Gastrocnemius medialis (tissue), 4 donors: ENCODE data around the gene ABR. TPM values are rescaled to one million over a fixed set of nuclear protein-coding genes. Genes with fewer than 3 reads are reported as not detected.

Source experiments
- ATAC-seq, 2 donors: fragments of 150-250 bp; one replicate each; pipeline ENCODE4 v1.9.1; 2016
- DNase-seq, 2 donors: peaks; one replicate each; pipeline ENCODE4 v3.0.0-alpha.2; 2019
- H3K27ac ChIP-seq, 4 donors: fragments of 200-600 bp; sonication (generic); 1 replicate in 1 of 4; 2 replicates in 3 of 4; pipeline ENCODE4 v1.5.1; 2016 to 2018; ENCODE audit warnings: mild to moderate bottlenecking in 2 of 4, moderate library complexity in 1 of 4
- H3K27me3 ChIP-seq, 3 donors: fragments of 200-600 bp; sonication (generic) in 2 of 3; 1 replicate in 1 of 3; 2 replicates in 2 of 3; pipeline versions ENCODE4 v1.5.1 to v1.6.0; 2016 to 2019; ENCODE audit warnings: mild to moderate bottlenecking in 1 of 3, moderate library complexity in 1 of 3
- H3K36me3 ChIP-seq, 2 donors: fragments of 200-600 bp; sonication (generic) in 1 of 2; one replicate each; pipeline ENCODE4 v1.5.1; 2017 to 2018
- H3K4me1 ChIP-seq, 2 donors: fragments of 200-600 bp; sonication (generic) in 1 of 2; one replicate each; pipeline ENCODE4 v1.5.1; 2016 to 2017; ENCODE audit warnings: mild to moderate bottlenecking in 2 of 2
- H3K4me3 ChIP-seq, 4 donors: fragments of 200-600 bp; sonication (generic) in 3 of 4; 1 replicate in 1 of 4; 2 replicates in 3 of 4; pipeline ENCODE4 v1.5.1; 2016 to 2019; ENCODE audit warnings: mild to moderate bottlenecking in 2 of 4
- H3K9me3 ChIP-seq, 3 donors: fragments of 200-600 bp; sonication (generic) in 2 of 3; 1 replicate in 1 of 3; 2 replicates in 2 of 3; pipeline ENCODE4 v1.5.1; 2016 to 2019
- CTCF ChIP-seq, 5 experiments: fragments of 450-650 bp in 3 of 5; fragments of 200-600 bp in 2 of 5; sonication (generic) in 2 of 5; IDR thresholded peaks in 4 of 5; conservative IDR thresholded peaks in 1 of 5; 1 replicate in 4 of 5; 2 replicates in 1 of 5; pipeline ENCODE4 v1.5.1; 2016 to 2019; ENCODE audit warnings: antibody characterized with exemption in 5 of 5, mild to moderate bottlenecking in 3 of 5, moderate library complexity in 3 of 5
- POLR2A ChIP-seq, 2 donors: fragments of 450-650 bp; IDR thresholded peaks; one replicate each; pipeline ENCODE4 v1.6.1; 2017; ENCODE audit warnings: antibody characterized with exemption in 2 of 2, mild to moderate bottlenecking in 2 of 2, moderate library complexity in 2 of 2
- in situ Hi-C, 4 donors: fragments of 200-750 bp; cut with MboI; loops; one replicate each; pipeline versions ENCODE4 v1.15.0 to v1.8.0; 2017; ENCODE audit warnings: low sequenced_read_pairs in 4 of 4
- intact Hi-C: fragments of 100-400 bp; cut with DNase I; formaldehyde crosslinking; loops from one replicate; pipeline ENCODE4 v1.15.1; 2023; ENCODE audit warnings: low total_unique reads
- total RNA-seq, 4 donors: library from RNA; depleted of rRNA; stranded (reverse); fragments of >200 nt; gene quantifications; one replicate each; pipeline versions ENCODE4 v1.1.0 to v1.2.3, GENCODE V29; 2016

The ABR gene
- total RNA-seq, 4 donors from 2014 or later: 9.7 to 15.4 (median 12.8) TPM

GRCh38 chr17:979539-980405 is 200.0 kb downstream of the ABR start, which contains the start of gene NXN:
TSS of gene NXN (minus strand) at chr17:979776.
- Histone ChIP-seq H3K9me3 (no peaks in the 10 kb centered on the region), H3K36me3 (no peaks in the 10 kb centered on the region), H3K4me1 (peaks cover 43 to 45% of the 10 kb centered on the region in 2 donors), H3K27me3 (no peaks in the 10 kb centered on the region), H3K27ac (peak within 1 kb of the TSS; percentile 88 to 96 (median 91)), H3K4me3 (peak within 1 kb of the TSS; percentile 80 to 96 (median 88))
- in situ Hi-C loops: loop anchor here (5.0 to 10.0 kb wide), 3 partner anchors 95 to 192 kb away; no protein-coding TSS in a partner anchor
- intact Hi-C loops: loop anchor here (1.0 to 5.0 kb wide), 3 partner anchors 79 to 247 kb away; partner anchors contain the start of gene TLCD3A
- ATAC-seq (peak; percentile 74 to 77), DNase-seq (peak; percentile 77 to 82)
- TF ChIP-seq CTCF (IDR thresholded peaks at IDR 0.05 in 4 of 5, conservative IDR thresholded peaks at IDR 0.05 in 1 of 5): peak in 2 of 5 experiments; percentile 23 to 35
- peak; percentile 91 to 97 for TF ChIP-seq POLR2A (IDR thresholded peaks at IDR 0.05)

- in situ Hi-C loops (loop anchor here in 1 of 4 donors (10.0 kb wide), 1 partner anchor 94 kb away; no protein-coding TSS in a partner anchor), intact Hi-C loops (loop anchor here (1.0 to 5.0 kb wide), 3 partner anchors 78 to 247 kb away; partner anchors contain the start of gene TLCD3A)
- ATAC-seq: peak; percentile 25 to 55
- TF ChIP-seq CTCF (IDR thresholded peaks at IDR 0.05 in 4 of 5, conservative IDR thresholded peaks at IDR 0.05 in 1 of 5) (no peak), POLR2A (IDR thresholded peaks at IDR 0.05) (no peak)
- no peaks in the 10 kb centered on the region for H3K9me3 ChIP-seq
- no peaks in the 10 kb centered on the region for H3K36me3 ChIP-seq
- H3K27ac ChIP-seq: peak overlapping the region; percentile 88 to 96 (median 91)
- H3K4me1 ChIP-seq: peaks cover 43 to 45% of the 10 kb centered on the region in 2 donors
- H3K4me3 ChIP-seq: peak overlapping the region; percentile 80 to 94 (median 88)
- DNase-seq: peak in 1 of 2 donors; percentile 49
- no peaks in the 10 kb centered on the region for H3K27me3 ChIP-seq
These were observed 200.6 kb downstream of the ABR start for GRCh38 chr17:979212-979538.

GRCh38 chr17:978103-979093 is 201.4 kb downstream of the ABR start:
- no peak for DNase-seq
- Histone ChIP-seq H3K27me3 (no peaks in the 10 kb centered on the region), H3K27ac (peak overlapping the region; percentile 88 to 96 (median 91)), H3K36me3 (no peaks in the 10 kb centered on the region), H3K9me3 (no peaks in the 10 kb centered on the region), H3K4me1 (peaks cover 43 to 45% of the 10 kb centered on the region in 2 donors), H3K4me3 (peak overlapping the region; percentile 80 to 96 (median 88))
- intact Hi-C loops: loop anchor here (1.0 to 5.0 kb wide), 3 partner anchors 78 to 246 kb away; partner anchors contain the start of gene TLCD3A
- ATAC-seq: peak in 1 of 2 donors; percentile 13
- in situ Hi-C loops: loop anchor here in 1 of 4 donors (10.0 kb wide), 1 partner anchor 94 kb away; no protein-coding TSS in a partner anchor
- TF ChIP-seq CTCF (IDR thresholded peaks at IDR 0.05 in 4 of 5, conservative IDR thresholded peaks at IDR 0.05 in 1 of 5): no peak
- TF ChIP-seq POLR2A (IDR thresholded peaks at IDR 0.05): peak; percentile 32 to 39

- DNase-seq: no peak
- H3K9me3 ChIP-seq: no peaks in the 10 kb centered on the region
- in situ Hi-C loops (loop anchor here in 1 of 4 donors (10.0 kb wide), 1 partner anchor 92 kb away; no protein-coding TSS in a partner anchor), intact Hi-C loops (loop anchor here (5.0 kb wide), 1 partner anchor 245 kb away; the partner anchor contains the start of gene TLCD3A)
- no peaks in the 10 kb centered on the region for H3K36me3 ChIP-seq
- H3K27ac ChIP-seq: peak overlapping the region; percentile 6 to 96 (median 90)
- TF ChIP-seq CTCF (IDR thresholded peaks at IDR 0.05 in 4 of 5, conservative IDR thresholded peaks at IDR 0.05 in 1 of 5) (no peak), POLR2A (IDR thresholded peaks at IDR 0.05) (no peak)
- H3K27me3 ChIP-seq: no peaks in the 10 kb centered on the region
- ATAC-seq: no peak
- peak overlapping the region in 2 of 4 donors; percentile 91 to 96 for H3K4me3 ChIP-seq
- peaks cover 43 to 45% of the 10 kb centered on the region in 2 donors for H3K4me1 ChIP-seq
These were observed 202.6 kb downstream of the ABR start for GRCh38 chr17:977166-977565.
